Mucosa of rectum (tissue), 2 donors: Measurements from ENCODE around the gene G6PC1.
"Not testable (repeated sequence)": the region's sequence is repeated elsewhere in the genome, so short reads cannot be mapped to it uniquely, and the experiment has no call there.

Source experiments
- H3K27ac ChIP-seq, 2 donors: one replicate each; pipeline ENCODE4 v1.7.0; 2013; ENCODE audit warnings: inconsistent platforms in 2 of 2, low read depth in 2 of 2, low read length in 2 of 2
- H3K27me3 ChIP-seq, 2 donors: one replicate each; pipeline ENCODE4 v1.7.0; 2013; ENCODE audit warnings: low read length in 2 of 2; ENCODE audit not compliant: control insufficient read depth in 2 of 2, insufficient read depth in 2 of 2
- H3K36me3 ChIP-seq, 2 donors: one replicate each; pipeline ENCODE4 v1.7.0; 2013; ENCODE audit warnings: low read length in 2 of 2; ENCODE audit not compliant: control insufficient read depth in 2 of 2, insufficient read depth in 2 of 2
- H3K4me1 ChIP-seq, 2 donors: one replicate each; pipeline ENCODE4 v1.7.0; 2013; ENCODE audit warnings: low read length in 2 of 2, mild to moderate bottlenecking in 1 of 2; ENCODE audit not compliant: control insufficient read depth in 2 of 2, insufficient read depth in 2 of 2
- H3K4me3 ChIP-seq, 2 donors: one replicate each; pipeline ENCODE4 v1.7.0; 2013; ENCODE audit warnings: low read length in 2 of 2
- H3K9ac ChIP-seq, 2 donors: one replicate each; pipeline ENCODE4 v1.7.0; 2013; ENCODE audit warnings: low read length in 2 of 2, low read depth in 1 of 2, mild to moderate bottlenecking in 1 of 2
- H3K9me3 ChIP-seq, 2 donors: one replicate each; pipeline ENCODE4 v1.7.0; 2013; ENCODE audit warnings: low read length in 2 of 2; ENCODE audit not compliant: control insufficient read depth in 2 of 2
- donor health status: healthy.
- donor health status: Normal muscosa, but diverticular disease.

The G6PC1 gene

DNA sequence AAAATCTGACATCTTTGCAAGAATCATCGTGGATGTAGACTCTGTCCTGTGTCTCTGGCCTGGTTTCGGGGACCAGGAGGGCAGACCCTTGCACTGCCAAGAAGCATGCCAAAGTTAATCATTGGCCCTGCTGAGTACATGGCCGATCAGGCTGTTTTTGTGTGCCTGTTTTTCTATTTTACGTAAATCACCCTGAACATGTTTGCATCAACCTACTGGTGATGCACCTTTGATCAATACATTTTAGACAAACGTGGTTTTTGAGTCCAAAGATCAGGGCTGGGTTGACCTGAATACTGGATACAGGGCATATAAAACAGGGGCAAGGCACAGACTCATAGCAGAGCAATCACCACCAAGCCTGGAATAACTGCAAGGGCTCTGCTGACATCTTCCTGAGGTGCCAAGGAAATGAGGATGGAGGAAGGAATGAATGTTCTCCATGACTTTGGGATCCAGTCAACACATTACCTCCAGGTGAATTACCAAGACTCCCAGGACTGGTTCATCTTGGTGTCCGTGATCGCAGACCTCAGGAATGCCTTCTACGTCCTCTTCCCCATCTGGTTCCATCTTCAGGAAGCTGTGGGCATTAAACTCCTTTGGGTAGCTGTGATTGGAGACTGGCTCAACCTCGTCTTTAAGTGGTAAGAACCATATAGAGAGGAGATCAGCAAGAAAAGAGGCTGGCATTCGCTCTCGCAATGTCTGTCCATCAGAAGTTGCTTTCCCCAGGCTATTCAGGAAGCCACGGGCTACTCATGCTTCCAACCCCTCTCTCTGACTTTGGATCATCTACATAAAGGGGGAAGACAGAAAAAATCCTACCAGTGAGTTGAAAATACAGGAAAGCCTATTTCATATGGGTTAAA is at the start of gene G6PC1:
TSS of gene G6PC1 (plus strand) at position 340 of the 872 bp plus-strand sequence. CDS start at position 418, 78 bp downstream.
- Histone ChIP-seq H3K27me3 (peaks cover 13 to 35% of the 10 kb centered on the region in 2 donors), H3K9ac (no peak within 1 kb of the TSS), H3K9me3 (no peaks in the 10 kb centered on the region), H3K4me3 (no peak within 1 kb of the TSS), H3K27ac (no peak within 1 kb of the TSS), H3K36me3 (no peaks in the 10 kb centered on the region), H3K4me1 (no peaks in the 10 kb centered on the region)

DNA sequence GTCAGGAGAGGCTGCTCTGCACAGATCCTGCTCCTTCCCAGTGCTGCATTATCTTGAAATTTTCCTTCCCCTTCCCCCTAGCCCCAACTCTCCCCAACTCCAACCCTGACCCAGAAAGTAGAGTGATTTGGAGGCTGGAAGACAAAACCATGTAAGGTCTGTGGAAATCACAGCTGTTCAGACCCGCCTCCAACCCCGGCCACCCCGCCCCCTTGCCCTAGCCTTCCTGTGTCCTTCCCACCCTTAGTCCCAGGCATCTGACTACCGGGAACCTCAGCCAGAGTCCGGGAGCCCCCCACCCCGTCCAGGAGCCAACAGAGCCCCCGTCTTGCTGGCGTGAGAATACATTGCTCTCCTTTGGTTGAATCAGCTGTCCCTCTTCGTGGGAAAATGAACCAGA is 49.6 kb upstream of the G6PC1 start, which contains the start of gene AOC3:
TSS of gene AOC3 (plus strand) at position 246 of the 400 bp plus-strand sequence. CDS start at position 391, 145 bp downstream.
- no peaks in the 10 kb centered on the region for H3K36me3 ChIP-seq
- no peaks in the 10 kb centered on the region for H3K9me3 ChIP-seq
- peaks cover 0 to 8% of the 10 kb centered on the region in 2 donors for H3K27me3 ChIP-seq
- H3K9ac ChIP-seq, result peak within 1 kb of the TSS in 1 of 2 donors; percentile 58
- peak within 1 kb of the TSS; percentile 28 to 80 for H3K27ac ChIP-seq
- peak within 1 kb of the TSS; percentile 18 to 66 for H3K4me3 ChIP-seq
- peaks cover 5% of the 10 kb centered on the region in 2 donors for H3K4me1 ChIP-seq

GRCh38 chr17:42851371-42852240 is 49.0 kb upstream of the G6PC1 start:
- Histone ChIP-seq H3K9ac (peak overlapping the region in 1 of 2 donors; percentile 58), H3K4me3 (peak overlapping the region; percentile 18 to 66), H3K27ac (peak overlapping the region; percentile 28 to 80)
- not testable (repeated sequence) for H3K4me1 ChIP-seq, H3K9me3 ChIP-seq, H3K27me3 ChIP-seq, H3K36me3 ChIP-seq

DNA sequence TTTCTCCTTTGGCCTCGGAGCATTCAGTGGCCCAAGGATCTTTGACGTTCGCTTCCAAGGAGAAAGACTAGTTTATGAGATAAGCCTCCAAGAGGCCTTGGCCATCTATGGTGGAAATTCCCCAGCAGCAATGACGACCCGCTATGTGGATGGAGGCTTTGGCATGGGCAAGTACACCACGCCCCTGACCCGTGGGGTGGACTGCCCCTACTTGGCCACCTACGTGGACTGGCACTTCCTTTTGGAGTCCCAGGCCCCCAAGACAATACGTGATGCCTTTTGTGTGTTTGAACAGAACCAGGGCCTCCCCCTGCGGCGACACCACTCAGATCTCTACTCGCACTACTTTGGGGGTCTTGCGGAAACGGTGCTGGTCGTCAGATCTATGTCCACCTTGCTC is 48.2 kb upstream of the G6PC1 start:
- Histone ChIP-seq H3K4me3 (peak overlapping the region; percentile 44 to 66), H3K9ac (peak overlapping the region; percentile 45 to 63), H3K4me1 (peaks cover 5% of the 10 kb centered on the region in 2 donors), H3K27me3 (peaks cover 0 to 8% of the 10 kb centered on the region in 2 donors), H3K36me3 (no peaks in the 10 kb centered on the region), H3K9me3 (no peaks in the 10 kb centered on the region), H3K27ac (peak overlapping the region; percentile 73 to 80)

- Histone ChIP-seq H3K4me3 (peak overlapping the region; percentile 44 to 66), H3K27ac (peak overlapping the region; percentile 73 to 80)
Observed at GRCh38 chr17:42853004-42853403, 47.6 kb upstream of the G6PC1 start.

GRCh38 chr17:42853597-42853967 is 47.0 kb upstream of the G6PC1 start:
- Histone ChIP-seq H3K4me3 (peak overlapping the region in 1 of 2 donors; percentile 66), H3K27ac (peak overlapping the region in 1 of 2 donors; percentile 80), H3K36me3 (no peaks in the 10 kb centered on the region), H3K4me1 (peaks cover 5% of the 10 kb centered on the region in 2 donors), H3K9me3 (no peaks in the 10 kb centered on the region), H3K27me3 (peaks cover 0 to 8% of the 10 kb centered on the region in 2 donors), H3K9ac (no peak overlapping the region)

More at GRCh38 chr17:42853004-42853403, 47.6 kb upstream of the G6PC1 start:
- no peaks in the 10 kb centered on the region for H3K36me3 ChIP-seq
- peaks cover 0 to 8% of the 10 kb centered on the region in 2 donors for H3K27me3 ChIP-seq
- H3K9me3 ChIP-seq, result no peaks in the 10 kb centered on the region
- H3K9ac ChIP-seq, result peak overlapping the region; percentile 45 to 63
- peaks cover 5% of the 10 kb centered on the region in 2 donors for H3K4me1 ChIP-seq

DNA sequence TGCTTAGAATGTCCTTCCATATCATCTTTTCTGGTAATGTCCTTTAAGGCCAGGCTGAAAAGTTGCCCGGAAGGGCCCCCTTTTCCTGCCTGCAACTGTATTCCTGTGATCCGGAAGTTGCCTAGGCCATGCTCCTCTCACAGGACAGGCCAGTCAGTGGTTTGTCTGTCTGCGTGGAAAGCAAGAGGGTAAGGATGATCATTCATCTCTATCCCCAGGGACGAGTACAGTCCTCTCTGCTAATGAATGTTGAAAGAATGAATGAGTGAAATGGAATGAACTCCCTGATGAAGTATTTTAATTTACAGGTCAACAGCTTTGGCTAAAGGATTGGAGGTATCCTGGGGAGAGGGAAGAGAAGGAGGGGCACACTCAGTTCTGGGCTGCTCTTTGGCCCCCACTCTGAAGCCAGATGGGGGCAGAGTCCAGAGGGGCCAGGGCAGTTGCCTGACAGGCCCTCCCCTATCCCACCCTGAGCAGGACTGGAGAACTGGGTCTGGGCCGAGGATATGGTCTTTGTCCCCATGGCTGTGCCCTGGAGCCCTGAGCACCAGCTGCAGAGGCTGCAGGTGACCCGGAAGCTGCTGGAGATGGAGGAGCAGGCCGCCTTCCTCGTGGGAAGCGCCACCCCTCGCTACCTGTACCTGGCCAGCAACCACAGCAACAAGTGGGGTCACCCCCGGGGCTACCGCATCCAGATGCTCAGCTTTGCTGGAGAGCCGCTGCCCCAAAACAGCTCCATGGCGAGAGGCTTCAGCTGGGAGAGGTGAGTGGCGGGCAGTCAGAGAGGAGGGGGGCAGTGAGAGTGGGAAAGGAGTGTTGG is 46.4 kb upstream of the G6PC1 start:
- Histone ChIP-seq H3K27ac (peak overlapping the region in 1 of 2 donors; percentile 80), H3K27me3 (peaks cover 0 to 8% of the 10 kb centered on the region in 2 donors), H3K9ac (no peak overlapping the region), H3K4me3 (peak overlapping the region in 1 of 2 donors; percentile 66), H3K4me1 (peaks cover 3 to 5% of the 10 kb centered on the region in 2 donors), H3K36me3 (no peaks in the 10 kb centered on the region), H3K9me3 (no peaks in the 10 kb centered on the region)

GRCh38 chr17:42855048-42855596 is 45.5 kb upstream of the G6PC1 start:
- peaks cover 3 to 5% of the 10 kb centered on the region in 2 donors for H3K4me1 ChIP-seq
- peaks cover 0 to 5% of the 10 kb centered on the region in 2 donors for H3K27me3 ChIP-seq
- no peak overlapping the region for H3K4me3 ChIP-seq
- H3K36me3 ChIP-seq, result no peaks in the 10 kb centered on the region
- H3K9me3 ChIP-seq, result no peaks in the 10 kb centered on the region
- no peak overlapping the region for H3K27ac ChIP-seq
- no peak overlapping the region for H3K9ac ChIP-seq

- H3K36me3 ChIP-seq, H3K9me3 ChIP-seq, H3K27me3 ChIP-seq, H3K4me3 ChIP-seq, H3K27ac ChIP-seq, H3K9ac ChIP-seq, H3K4me1 ChIP-seq: not testable (repeated sequence)
Observed at GRCh38 chr17:42856093-42856492, 44.5 kb upstream of the G6PC1 start.
